GM18873 (cell line): ENCODE measurements around the gene PPFIA1.

ENCODE experiments used
- ATAC-seq: cut with Tn5 transposase; IDR thresholded peaks from one replicate; pipeline ENCODE4 v1.9.1; 2021; ENCODE audit warnings: mild to moderate bottlenecking, moderate library complexity, moderate number of reproducible peaks; ENCODE audit not compliant: unreplicated experiment, low FRiP score

Gene PPFIA1

DNA sequence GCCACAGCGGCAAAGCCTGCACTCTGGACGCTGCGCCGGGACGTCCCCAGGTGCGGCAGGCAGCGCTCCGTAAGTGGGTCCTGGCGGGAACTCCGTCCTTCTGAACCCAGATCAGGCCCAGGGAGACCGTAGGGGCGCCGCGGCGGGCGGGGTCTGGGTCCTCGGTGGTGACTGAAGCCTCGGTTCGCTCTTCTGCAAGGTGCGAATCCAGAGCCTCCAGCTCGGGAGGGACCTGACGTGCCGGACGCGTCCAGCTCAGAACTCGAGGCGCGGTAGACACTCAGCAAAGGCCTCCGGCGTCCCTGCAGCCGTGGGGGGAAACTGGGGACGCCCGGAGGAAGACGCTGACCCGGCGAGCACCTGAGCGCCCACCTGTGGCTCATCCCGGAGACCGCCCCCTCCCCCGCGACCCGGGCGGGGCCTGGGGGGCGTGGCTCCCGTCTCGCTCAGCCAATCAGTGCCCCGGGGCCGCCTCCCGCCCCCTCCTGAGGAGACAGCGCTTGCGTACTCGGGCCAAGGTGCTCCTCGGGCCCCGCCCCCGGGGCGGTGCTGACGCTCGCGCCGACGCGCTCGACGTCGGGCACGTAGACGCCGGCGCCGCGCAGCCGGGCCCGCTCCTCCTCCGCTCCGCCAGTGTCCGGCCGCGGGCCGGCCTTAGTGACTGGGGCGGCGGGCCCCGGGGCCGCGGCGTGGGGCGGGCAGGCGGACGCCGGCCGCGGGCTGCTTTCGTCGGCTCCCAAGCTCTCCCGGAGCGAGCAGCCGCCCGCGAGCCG lies at the start of gene PPFIA1:
Gene PPFIA1 (plus strand): TSS at position 587 of the 773 bp plus-strand sequence. CDS start 1,483 bp downstream, outside the sequence.
- peak; percentile 81 for ATAC-seq

DNA sequence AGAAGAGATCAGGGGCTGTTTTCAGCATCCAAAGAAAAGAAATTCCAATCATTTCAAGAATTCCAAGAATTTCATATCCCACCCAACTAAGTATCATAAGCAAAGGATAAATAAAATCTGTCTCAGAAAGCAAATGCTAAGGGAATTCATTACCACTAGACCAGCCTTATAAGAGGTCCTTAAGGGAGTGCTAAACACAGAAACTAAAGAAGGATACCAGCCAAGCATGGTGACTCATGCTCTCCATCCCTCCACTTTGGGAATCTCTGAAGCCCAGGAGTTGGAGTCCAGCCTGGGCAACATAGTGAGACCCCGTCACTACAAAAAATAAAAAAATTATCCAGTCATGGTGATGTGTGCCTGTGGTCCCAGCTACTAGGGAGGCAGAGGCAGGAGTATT lies 49.6 kb upstream of the PPFIA1 start:
- no peak for ATAC-seq

- ATAC-seq: no peak
Observed at GRCh38 chr11:70225681-70226177, 44.8 kb upstream of the PPFIA1 start.

- no peak for ATAC-seq
Observed at GRCh38 chr11:70226183-70226582, 44.3 kb upstream of the PPFIA1 start.

DNA sequence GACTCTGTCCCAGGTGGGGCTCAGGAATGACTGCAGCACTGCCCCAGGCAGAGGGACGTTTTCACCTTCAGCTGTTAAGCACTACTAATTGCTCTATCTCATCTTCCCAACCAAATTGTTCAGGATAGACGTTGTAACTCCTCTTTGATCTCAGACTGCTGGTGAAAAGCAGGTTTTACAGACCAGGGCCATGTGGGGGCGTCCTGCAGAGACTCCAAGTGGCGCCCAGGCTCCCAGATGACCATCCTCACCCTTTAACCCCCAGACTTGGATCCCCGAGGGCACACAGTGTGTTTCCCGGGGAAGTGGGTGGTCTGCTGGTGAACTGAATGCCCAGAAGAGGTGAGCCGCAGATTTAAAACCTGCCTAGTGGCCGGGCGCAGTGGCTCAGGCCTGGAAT lies 43.5 kb upstream of the PPFIA1 start:
- ATAC-seq: no peak

- no peak for ATAC-seq
Observed at GRCh38 chr11:70229737-70230136, 40.8 kb upstream of the PPFIA1 start.

DNA sequence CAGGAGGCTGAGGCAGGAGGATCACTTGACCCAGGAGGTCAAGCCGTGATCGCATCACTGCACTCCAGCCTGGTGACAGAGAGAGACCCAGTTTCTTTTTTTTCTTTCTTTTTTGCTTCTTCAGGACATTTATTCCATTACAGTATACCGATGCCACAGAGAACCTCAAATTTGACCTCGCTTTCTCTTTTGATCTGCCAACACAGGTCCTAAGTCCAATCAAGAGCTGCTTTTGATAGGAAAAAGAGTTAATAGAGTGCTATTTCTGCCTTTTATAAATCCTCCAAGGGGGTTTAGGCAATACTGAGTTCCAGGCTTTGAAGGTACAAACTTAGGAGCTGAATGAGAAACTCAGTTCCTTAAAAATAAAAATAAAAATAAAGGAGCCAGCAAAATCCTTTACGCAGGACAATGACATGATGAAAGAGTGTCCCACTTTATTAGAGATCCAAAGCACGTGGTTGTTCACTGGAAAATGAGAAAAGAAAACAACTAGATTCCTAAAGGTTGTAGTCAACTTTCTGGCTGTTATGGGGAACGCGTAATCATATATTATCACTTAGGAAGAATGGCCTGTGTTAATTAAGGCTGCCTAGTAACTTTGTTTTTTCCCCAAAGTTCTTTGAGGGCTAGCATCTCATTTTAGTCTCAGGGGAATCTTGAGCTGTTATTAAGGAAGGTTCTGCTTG lies 40.2 kb upstream of the PPFIA1 start:
- no peak for ATAC-seq

GRCh38 chr11:70230840-70231710 lies 39.4 kb upstream of the PPFIA1 start:
- ATAC-seq: no peak

GRCh38 chr11:70233034-70233433 lies 37.5 kb upstream of the PPFIA1 start:
- no peak for ATAC-seq

DNA sequence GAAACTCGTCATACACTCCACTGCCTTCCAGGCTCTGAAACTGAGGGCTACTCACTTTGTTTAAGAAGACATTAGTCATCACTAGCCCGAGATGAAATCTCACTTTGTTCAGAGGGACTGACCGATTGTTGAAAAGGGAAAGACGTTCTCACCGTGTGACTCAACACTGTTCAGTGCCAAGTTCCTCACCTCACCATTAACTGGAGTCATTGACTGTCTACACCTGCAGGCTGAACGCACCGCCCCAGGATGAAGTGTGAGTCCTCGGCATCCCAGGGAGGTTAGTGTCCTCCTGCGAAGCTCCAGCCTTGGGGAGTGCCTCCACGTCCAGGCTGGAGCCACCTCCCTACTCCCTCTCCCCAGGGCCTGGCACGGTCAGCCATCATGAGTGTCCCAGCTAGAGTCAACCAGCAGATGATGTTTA lies 37.0 kb upstream of the PPFIA1 start:
- ATAC-seq: no peak

DNA sequence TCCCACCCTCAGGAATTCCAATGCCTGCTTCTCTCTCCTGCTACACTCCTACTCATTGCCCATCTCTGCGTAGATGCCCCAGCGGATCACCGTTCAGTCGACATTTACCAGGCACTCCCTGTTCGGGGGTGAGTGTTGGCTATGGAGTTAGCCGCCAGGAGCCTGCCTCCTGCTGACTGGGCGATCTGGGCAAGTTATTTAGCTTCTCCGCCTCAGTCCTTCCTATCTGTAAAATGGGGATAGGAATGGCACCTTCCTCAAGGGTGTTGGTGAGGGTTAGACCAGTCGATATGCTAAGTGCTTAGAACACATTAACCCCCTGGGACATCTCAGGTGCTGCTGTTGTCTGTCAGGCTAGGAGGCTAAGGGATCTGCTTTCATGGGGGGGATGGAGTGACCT lies 36.5 kb upstream of the PPFIA1 start:
- no peak for ATAC-seq

DNA sequence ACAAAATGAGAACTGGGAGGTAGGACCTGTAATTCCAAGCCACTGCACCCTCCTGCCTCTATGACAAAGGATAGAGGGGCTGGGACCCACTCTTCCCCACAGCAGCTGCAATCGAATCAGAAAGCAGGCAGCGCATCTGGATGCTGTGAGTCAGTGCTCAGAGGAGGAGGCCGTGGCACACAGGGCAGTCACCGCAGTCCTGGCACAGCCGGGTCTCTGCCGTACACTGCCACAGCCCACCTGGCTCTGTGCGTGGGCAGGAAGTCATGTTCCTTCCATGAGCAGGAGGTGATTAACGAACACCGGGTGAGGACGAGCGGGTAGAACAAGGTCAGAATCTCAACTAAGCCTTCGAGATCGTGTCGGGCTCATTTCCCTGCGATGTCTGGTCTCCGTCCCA lies 30.2 kb upstream of the PPFIA1 start:
- no peak for ATAC-seq

GRCh38 chr11:70241709-70242108 lies 28.8 kb upstream of the PPFIA1 start:
- ATAC-seq: no peak

DNA sequence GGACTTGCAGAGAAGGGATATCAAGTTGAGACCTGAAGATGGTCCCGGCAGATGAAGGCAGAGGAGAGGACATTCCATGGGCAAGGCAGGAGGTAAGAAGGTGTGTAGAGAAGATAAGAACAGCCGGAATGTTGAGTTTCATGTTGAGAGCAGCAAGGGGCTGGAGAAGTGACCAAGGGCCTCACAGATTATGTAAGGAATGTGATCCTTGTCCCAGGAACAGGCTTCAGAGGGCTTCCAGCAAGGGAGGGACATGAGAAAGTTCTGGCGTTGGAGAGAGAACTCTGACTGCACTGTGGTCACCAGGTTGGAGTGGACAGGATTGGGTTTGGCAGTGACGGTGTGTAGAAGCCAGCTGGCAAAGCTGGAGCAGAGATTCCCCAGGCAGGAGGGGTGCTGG lies 27.6 kb upstream of the PPFIA1 start:
- no peak for ATAC-seq

GRCh38 chr11:70243912-70244652 lies 26.4 kb upstream of the PPFIA1 start:
- ATAC-seq: no peak

GRCh38 chr11:70244698-70245097 lies 25.8 kb upstream of the PPFIA1 start:
- ATAC-seq: no peak

DNA sequence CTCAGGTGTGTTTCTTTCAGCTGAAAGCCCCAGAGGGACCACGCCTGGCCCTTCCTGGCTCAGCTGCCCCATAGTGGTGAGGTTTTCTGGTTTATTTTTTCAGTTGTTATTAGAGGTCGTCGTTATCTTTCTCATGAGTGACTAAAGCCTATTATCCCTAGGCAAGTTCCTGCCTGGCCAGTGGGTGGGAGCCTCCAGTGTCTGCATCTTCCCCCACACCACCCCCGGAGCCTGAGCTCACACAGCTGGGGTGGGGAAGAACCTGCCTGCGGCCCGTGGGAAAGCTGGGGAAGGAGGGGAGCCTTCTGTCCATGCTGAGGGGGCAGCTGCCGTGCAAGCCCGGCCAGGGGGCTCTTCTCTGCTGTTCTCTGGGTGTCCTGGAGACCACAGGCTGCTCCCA lies 24.3 kb upstream of the PPFIA1 start:
- ATAC-seq: no peak

GRCh38 chr11:70247042-70247709 lies 23.3 kb upstream of the PPFIA1 start:
- no peak for ATAC-seq

DNA sequence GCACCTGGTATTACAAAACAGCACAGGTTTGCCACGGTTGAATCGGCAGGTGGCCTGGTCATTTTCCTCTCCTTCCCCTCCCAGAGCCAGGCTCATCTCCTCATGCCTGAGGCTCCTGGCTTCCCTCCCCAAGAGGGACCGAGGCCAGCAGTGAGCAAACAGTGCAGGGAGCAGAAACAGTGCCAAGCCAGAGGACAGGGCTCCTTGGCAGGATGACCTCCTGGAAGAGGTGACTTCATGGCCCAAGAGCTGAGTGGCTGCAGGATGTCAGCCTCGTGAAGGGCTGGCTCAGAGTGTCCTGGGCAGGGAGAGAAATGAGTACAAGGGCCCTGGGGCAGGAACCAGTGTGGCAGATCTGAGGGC lies 22.8 kb upstream of the PPFIA1 start:
- ATAC-seq: no peak
